HEK293T (cell line): ENCODE data around the gene TRIOBP.

Source experiments
- CTCF ChIA-PET: fragments of 350-600 bp; formaldehyde crosslinking; extraction: SDS; loops from one replicate; lab custom pipeline; 2021; ENCODE audit warnings: antibody characterized with exemption, inconsistent platforms; lab: Yijun Ruan, JAX
- POLR2A ChIA-PET: fragments of 350-600 bp; formaldehyde crosslinking; extraction: SDS; loops from one replicate; lab custom pipeline; 2020; ENCODE audit warnings: antibody characterized with exemption, inconsistent platforms; lab: Yijun Ruan, JAX
- DNase-seq: peaks from one replicate; pipeline ENCODE4 v3.0.0; 2012; ENCODE audit warnings: mixed read lengths; ENCODE audit errors: extremely low spot score
- ARNT ChIP-seq: fragments of 450-650 bp; IDR thresholded peaks from 2 replicates; pipeline ENCODE4 v1.6.1; 2017; ENCODE audit warnings: mild to moderate bottlenecking
- BHLHE40 ChIP-seq: fragments of 450-650 bp; IDR thresholded peaks from 2 replicates; pipeline ENCODE4 v1.6.1; 2016; ENCODE audit warnings: mild to moderate bottlenecking, moderate library complexity, borderline replicate concordance
- CTBP1 ChIP-seq: fragments of 450-650 bp; IDR thresholded peaks from 2 replicates; pipeline ENCODE4 v1.6.1; 2016; ENCODE audit warnings: borderline replicate concordance
- ELF4 ChIP-seq: fragments of 450-650 bp; IDR thresholded peaks from 2 replicates; pipeline ENCODE4 v1.6.1; 2017; ENCODE audit warnings: antibody characterized with exemption
- FOXA1 ChIP-seq: fragments of 450-650 bp; IDR thresholded peaks from 2 replicates; pipeline ENCODE4 v1.6.1; 2016; ENCODE audit warnings: mild to moderate bottlenecking
- FOXK2 ChIP-seq: fragments of 450-650 bp; IDR thresholded peaks from 2 replicates; pipeline ENCODE4 v1.6.1; 2016; ENCODE audit warnings: mild to moderate bottlenecking
- FOXM1 ChIP-seq: fragments of 450-650 bp; IDR thresholded peaks from 2 replicates; pipeline ENCODE4 v1.6.1; 2017; ENCODE audit warnings: mild to moderate bottlenecking, borderline replicate concordance
- HDGF ChIP-seq: fragments of 450-650 bp; IDR thresholded peaks from 2 replicates; pipeline ENCODE4 v1.6.1; 2017; ENCODE audit warnings: antibody characterized with exemption, borderline replicate concordance
- L3MBTL2 ChIP-seq: fragments of 450-650 bp; conservative IDR thresholded peaks from 2 replicates; pipeline ENCODE4 v1.6.1; 2016; ENCODE audit warnings: mild to moderate bottlenecking
- LEF1 ChIP-seq: fragments of 450-650 bp; IDR thresholded peaks from 2 replicates; pipeline ENCODE4 v1.6.1; 2017; ENCODE audit warnings: mild to moderate bottlenecking, borderline replicate concordance
- NFRKB ChIP-seq: fragments of 450-650 bp; IDR thresholded peaks from 2 replicates; pipeline ENCODE4 v1.6.1; 2016; ENCODE audit warnings: mild to moderate bottlenecking, moderate library complexity
- SP1 ChIP-seq: fragments of 450-650 bp; IDR thresholded peaks from 2 replicates; pipeline ENCODE4 v1.6.1; 2017
- SUZ12 ChIP-seq: fragments of 450-650 bp; IDR thresholded peaks from 2 replicates; pipeline ENCODE4 v1.6.1; 2016; ENCODE audit warnings: mild to moderate bottlenecking
- TARDBP ChIP-seq: fragments of 450-650 bp; IDR thresholded peaks from 2 replicates; pipeline ENCODE4 v1.6.1; 2016
- ZNF384 ChIP-seq: fragments of 450-650 bp; IDR thresholded peaks from 2 replicates; pipeline ENCODE4 v1.6.1; 2016
- TF ChIP-seq, protein P1 (sequence below): fragments of 450-650 bp; IDR thresholded peaks from 2 replicates; pipeline ENCODE4 v1.6.1; 2016

The TRIOBP gene

DNA sequence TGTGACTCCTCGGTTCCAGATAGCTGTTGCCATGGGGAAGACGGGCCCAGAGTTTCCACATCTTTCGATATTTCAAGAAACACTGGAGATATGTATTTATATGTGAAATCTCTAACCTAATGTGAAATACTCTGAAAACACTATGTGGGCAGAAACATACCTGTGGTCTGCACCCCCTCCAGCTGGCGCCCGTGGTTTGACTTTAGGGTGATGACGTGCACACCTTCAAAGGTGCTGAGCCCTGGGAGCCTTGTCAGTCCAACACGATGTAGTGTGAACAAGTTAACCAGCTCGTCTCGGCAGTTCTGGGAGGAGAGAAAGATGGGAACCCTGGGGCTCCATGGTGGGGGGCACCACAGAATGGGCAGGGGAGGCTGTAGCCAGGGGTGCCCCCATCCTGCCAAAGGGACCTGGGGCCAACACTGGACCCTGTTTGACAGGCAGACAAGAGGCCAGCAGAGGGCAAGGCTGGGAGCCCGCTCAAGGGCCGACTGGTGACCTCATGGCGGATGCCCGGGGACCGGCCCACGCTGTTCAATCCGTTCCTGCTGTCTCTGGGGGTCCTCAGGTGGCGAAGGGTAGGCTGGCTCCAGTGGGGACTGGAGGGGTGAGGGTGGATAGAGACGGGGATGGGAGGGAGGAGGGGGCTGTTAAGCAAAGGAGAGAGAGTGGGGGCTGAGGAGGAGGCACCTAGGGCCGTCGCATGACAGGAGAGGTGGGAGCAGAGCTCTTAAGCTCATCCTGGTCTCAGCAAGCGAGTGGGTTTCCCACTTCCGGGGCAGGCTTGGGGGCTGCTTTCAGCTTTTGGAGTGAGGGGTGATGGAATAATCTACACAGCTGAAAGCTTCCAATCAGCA, 43.8 kb downstream of the TRIOBP start:
- no peak for TF ChIP-seq ELF4
- TF ChIP-seq ARNT, result no peak
- ChIA-PET POLR2A (interaction anchor here (1.2 to 1.9 kb wide), 3 partner anchors 9 to 62 kb away, joined by 3 to 9 read pairs (median 3); no protein-coding TSS in a partner anchor), CTCF (interaction anchor here (0.8 kb wide), 1 partner anchor 45 kb away, joined by 3 read pairs; no protein-coding TSS in a partner anchor)
- DNase-seq, result no peak

DNA sequence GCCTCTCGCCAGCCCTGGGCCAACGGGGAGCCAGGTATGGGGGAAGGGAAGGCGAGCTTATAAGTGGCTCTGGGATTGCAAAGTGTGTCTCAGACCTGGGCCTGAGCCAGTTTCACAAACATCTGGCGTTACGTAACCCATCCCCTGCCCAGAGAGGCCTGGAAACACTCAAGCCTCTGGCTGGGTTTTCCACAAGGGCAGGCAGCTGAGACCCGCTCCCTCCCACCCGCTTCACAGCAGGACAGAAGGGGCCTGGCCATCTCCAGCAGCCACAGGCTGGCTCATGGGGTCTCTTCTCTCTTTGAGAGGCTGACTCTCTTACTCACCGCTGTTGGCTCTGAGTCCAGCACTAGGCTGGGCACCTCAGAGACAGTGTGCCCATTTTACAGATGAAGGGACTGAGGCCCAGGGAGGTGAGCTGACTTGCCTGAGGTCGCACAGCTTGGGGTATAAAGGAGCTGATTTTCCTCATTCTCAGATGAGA, 44.5 kb downstream of the TRIOBP start:
- POLR2A ChIA-PET, result interaction anchor here (1.2 to 1.9 kb wide), 3 partner anchors 9 to 61 kb away, joined by 3 to 9 read pairs (median 3); no protein-coding TSS in a partner anchor
- no peak for DNase-seq
- TF ChIP-seq ZNF384 (no peak), FOXA1 (no peak), SP1 (no peak), TARDBP (no peak), LEF1 (no peak), SUZ12 (no peak), NFRKB (no peak), FOXM1 (no peak), ARNT (no peak)
- TF ChIP-seq, protein P1, sequence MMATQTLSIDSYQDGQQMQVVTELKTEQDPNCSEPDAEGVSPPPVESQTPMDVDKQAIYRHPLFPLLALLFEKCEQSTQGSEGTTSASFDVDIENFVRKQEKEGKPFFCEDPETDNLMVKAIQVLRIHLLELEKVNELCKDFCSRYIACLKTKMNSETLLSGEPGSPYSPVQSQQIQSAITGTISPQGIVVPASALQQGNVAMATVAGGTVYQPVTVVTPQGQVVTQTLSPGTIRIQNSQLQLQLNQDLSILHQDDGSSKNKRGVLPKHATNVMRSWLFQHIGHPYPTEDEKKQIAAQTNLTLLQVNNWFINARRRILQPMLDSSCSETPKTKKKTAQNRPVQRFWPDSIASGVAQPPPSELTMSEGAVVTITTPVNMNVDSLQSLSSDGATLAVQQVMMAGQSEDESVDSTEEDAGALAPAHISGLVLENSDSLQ, result no peak
- CTCF ChIA-PET, result interaction anchor here (0.6 kb wide), 1 partner anchor 292 kb away, joined by 3 read pairs; no protein-coding TSS in a partner anchor

DNA sequence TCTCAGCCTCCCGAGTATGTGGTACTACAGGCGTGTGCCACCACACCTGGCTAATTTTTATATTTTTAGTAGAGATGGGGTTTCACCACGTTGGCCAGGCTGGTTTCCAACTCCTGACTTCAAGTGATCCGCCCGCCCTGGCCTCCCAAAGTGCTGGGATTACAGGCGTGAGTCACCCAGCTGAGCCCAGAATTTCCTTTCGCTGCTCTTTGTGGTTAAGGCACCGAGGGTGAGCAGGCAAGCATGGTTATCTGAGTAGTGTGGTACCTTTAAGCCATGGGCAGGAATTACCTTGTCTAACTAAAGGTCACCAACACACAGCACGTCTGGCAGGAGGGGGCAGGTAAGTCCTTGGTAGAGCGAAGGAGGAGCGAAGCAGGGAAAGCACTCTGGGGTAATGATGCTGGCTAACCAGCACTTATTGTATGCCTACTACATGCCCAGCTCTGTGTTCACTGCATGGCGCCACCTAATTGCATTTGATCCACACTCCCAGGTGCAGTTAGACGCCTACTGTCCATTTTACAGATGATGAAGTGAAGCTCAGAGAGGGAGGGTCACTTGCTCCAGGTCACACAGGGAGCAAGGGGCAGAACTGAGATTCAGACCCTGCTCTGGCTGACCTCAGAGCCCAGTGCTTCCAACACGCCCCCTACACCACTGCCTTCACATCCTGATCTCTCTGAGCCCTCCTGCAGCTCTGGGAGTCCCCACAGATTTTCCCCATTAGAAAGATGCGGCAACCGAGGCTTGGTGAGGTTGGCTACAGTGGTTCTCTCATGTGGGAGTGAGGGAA, 45.7 kb downstream of the TRIOBP start:
- POLR2A ChIA-PET, result interaction anchor here (1.4 kb wide), 2 partner anchors 63 to 84 kb away, joined by 3 to 6 read pairs; partner anchors contain the start of gene PDXP
- DNase-seq, result no peak
- no peak for TF ChIP-seq ZNF384
- no peak for TF ChIP-seq NFRKB
- no peak for TF ChIP-seq BHLHE40
- TF ChIP-seq HDGF, result no peak
- TF ChIP-seq LEF1, result no peak
- TF ChIP-seq, protein P1, result no peak
- TF ChIP-seq SP1, result no peak
- no peak for TF ChIP-seq FOXM1
- TF ChIP-seq FOXA1, result no peak
- no peak for TF ChIP-seq L3MBTL2
- TF ChIP-seq FOXK2, result no peak
- no peak for TF ChIP-seq SUZ12
- CTCF ChIA-PET, result interaction anchor here (0.8 kb wide), 1 partner anchor 81 kb away, joined by 3 read pairs; no protein-coding TSS in a partner anchor

DNA sequence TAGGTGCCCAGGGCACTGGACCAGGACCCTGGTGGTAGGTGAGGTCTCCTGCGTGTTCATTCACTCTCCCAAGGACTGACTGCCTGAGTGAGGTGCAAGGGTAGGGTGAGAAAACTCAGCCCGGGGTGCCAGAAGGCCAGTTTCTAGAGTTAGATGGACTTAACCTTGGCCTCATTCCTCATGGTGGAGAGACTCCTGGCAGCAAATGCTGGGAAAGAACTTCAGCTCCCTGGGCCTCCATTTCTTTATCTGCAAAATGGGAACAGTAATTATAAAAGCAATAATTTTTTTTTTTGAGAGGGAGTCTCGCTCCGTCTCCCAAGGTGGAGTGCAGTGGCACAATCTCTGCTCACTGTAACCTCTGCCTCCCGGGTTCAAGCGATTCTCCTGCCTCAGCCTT, 47.7 kb downstream of the TRIOBP start:
- DNase-seq, result no peak
- TF ChIP-seq TARDBP, result no peak
- TF ChIP-seq FOXK2, result no peak
- no peak for TF ChIP-seq SP1
- no peak for TF ChIP-seq SUZ12
- no peak for TF ChIP-seq HDGF
- TF ChIP-seq ARNT, result no peak
- TF ChIP-seq ZNF384, result no peak
- TF ChIP-seq, protein P1, result no peak
- no peak for TF ChIP-seq CTBP1
- no peak for TF ChIP-seq NFRKB
- no peak for TF ChIP-seq L3MBTL2
- no peak for TF ChIP-seq ELF4
- no peak for TF ChIP-seq LEF1
- no peak for TF ChIP-seq FOXM1
- no peak for TF ChIP-seq FOXA1
- no peak for TF ChIP-seq BHLHE40
- POLR2A ChIA-PET, result interaction anchor here (0.7 to 0.9 kb wide), 2 partner anchors 60 to 102 kb away, joined by 3 read pairs; no protein-coding TSS in a partner anchor
- CTCF ChIA-PET, result no interaction called here

DNA sequence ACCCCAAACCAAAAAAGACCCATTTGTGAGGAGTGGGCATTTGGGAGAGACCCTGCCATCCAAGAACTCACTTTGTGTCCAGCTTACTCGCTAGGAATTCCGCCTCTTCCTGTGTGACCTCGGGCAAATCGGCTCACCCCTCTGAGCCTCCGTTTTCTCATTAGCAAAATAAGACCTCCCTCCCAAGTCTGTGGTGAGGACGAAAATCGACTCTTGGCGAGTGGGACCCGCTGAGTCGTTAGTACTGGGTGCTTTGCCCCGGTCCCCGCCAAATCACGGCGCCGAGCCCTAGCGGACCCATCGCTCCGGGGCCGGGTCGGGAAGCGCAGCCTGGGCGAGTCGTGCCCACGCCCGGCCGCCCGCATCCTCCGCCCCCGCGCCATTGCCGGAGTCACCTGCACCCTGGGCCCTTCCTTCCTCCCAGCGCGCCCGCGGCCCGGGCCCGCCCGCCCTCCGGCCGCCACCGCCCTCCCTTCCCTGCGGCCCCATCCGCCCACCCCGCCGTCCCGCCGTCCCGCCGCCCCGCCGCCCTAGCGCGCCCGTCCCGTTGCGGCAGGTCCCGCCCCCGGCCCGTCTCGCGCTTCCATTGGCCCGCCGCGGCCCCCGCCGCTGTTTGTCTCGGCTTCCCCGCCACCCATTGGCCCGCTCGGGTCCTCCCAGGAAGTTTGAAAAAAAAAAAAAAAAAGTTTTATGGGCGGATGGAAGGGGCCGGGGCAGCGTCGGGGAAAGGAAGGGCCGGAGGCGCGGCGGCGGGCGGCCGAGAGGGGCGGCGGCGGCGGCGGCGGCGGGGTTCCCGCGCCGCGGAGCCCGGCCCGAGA, 48.9 kb downstream of the TRIOBP start:
- TF ChIP-seq LEF1, result no peak
- TF ChIP-seq TARDBP, result no peak
- TF ChIP-seq CTBP1, result no peak
- TF ChIP-seq SUZ12, result no peak
- no peak for TF ChIP-seq ELF4
- TF ChIP-seq, protein P1, result peak; percentile 93
- no peak for TF ChIP-seq ARNT
- TF ChIP-seq FOXM1, result peak; percentile 41; the same call in 1 of the 2 replicates
- TF ChIP-seq BHLHE40, result no peak
- no peak for TF ChIP-seq FOXK2
- TF ChIP-seq L3MBTL2, result no peak
- TF ChIP-seq SP1, result no peak
- no peak for TF ChIP-seq NFRKB
- no peak for TF ChIP-seq HDGF
- TF ChIP-seq FOXA1, result no peak
- TF ChIP-seq ZNF384, result peak; percentile 87
- peak; percentile 95 for DNase-seq
- POLR2A ChIA-PET, result no interaction called here
- CTCF ChIA-PET, result no interaction called here
